ENCODE data around the gene WDPCP. TPM values are rescaled to one million over a fixed set of nuclear protein-coding genes. Genes with fewer than 3 reads are reported as not detected.
"Not testable (repeated sequence)": the region's sequence is repeated elsewhere in the genome, so short reads cannot be mapped to it uniquely, and the experiment has no call there.

Gene WDPCP
- total RNA-seq, 1 experiment from 2014 or later, result 15.2 TPM

- H3K4me1 ChIP-seq (replicated peaks; ENCODE audit: insufficient read depth), result no peaks in the 10 kb centered on the region
- TF ChIP-seq EZH2 (IDR thresholded peaks at IDR 0.05; ENCODE audit: low read depth) (no peak), CTCF (conservative IDR thresholded peaks at IDR 0.05) (no peak)
- H2AFZ ChIP-seq, result no peak overlapping the region
- CTCF ChIA-PET, result no interaction called here
- DNase-seq, result no peak
- no peaks in the 10 kb centered on the region for H3K79me2 ChIP-seq (ENCODE audit: low read depth)
- intact Hi-C loops (cut with micrococcal nuclease; ENCODE audit: unreplicated experiment), result no loop called here
- no peak overlapping the region for H3K27ac ChIP-seq
- 0 out of 2 replicates have a peak, but pooled peaks cover 5% of the 10 kb centered on the region for H3K9me3 ChIP-seq (ENCODE audit: insufficient read depth, low read depth)
- H4K20me1 ChIP-seq (ENCODE audit: insufficient read depth), result no peaks in the 10 kb centered on the region
- H3K4me2 ChIP-seq, result no peak overlapping the region
- H3K36me3 ChIP-seq (ENCODE audit: low read depth), result no peaks in the 10 kb centered on the region
- POLR2A ChIA-PET (ENCODE audit: unreplicated experiment), result no interaction called here
- no peak overlapping the region for H3K4me3 ChIP-seq
- no peaks in the 10 kb centered on the region for H3K9me2 ChIP-seq (ENCODE audit: insufficient read depth)
- BruUV-seq (replicated peaks), result no TSS peak
- 0 out of 2 replicates have a peak, but pooled peaks cover under 1% of the 10 kb centered on the region for H3F3A ChIP-seq (ENCODE audit: insufficient read depth, low read depth)
- H3K27me3 ChIP-seq (ENCODE audit: insufficient read depth, low read depth), result no peaks in the 10 kb centered on the region
Measured at GRCh38 chr2:63372549-63372948, 215.7 kb downstream of the WDPCP start.

GRCh38 chr2:63369146-63369545, 219.1 kb downstream of the WDPCP start:
- Histone ChIP-seq H3K27ac (no peak overlapping the region), H2AFZ (no peak overlapping the region), H3K36me3 (ENCODE audit: low read depth) (no peaks in the 10 kb centered on the region), H3K9me3 (ENCODE audit: insufficient read depth, low read depth) (0 out of 2 replicates have a peak, but pooled peaks cover 5% of the 10 kb centered on the region), H4K20me1 (ENCODE audit: insufficient read depth) (no peaks in the 10 kb centered on the region), H3K79me2 (ENCODE audit: low read depth) (no peaks in the 10 kb centered on the region), H3K4me1 (replicated peaks; ENCODE audit: insufficient read depth) (no peaks in the 10 kb centered on the region), H3K4me3 (no peak overlapping the region), H3K27me3 (ENCODE audit: insufficient read depth, low read depth) (no peaks in the 10 kb centered on the region), H3F3A (ENCODE audit: insufficient read depth, low read depth) (no peaks in the 10 kb centered on the region), H3K4me2 (no peak overlapping the region), H3K9me2 (ENCODE audit: insufficient read depth) (no peaks in the 10 kb centered on the region)
- BruUV-seq (replicated peaks), result no TSS peak
- ChIA-PET CTCF (no interaction called here), POLR2A (ENCODE audit: unreplicated experiment) (no interaction called here)
- DNase-seq, result no peak
- TF ChIP-seq EZH2 (IDR thresholded peaks at IDR 0.05; ENCODE audit: low read depth), result no peak
- TF ChIP-seq CTCF (conservative IDR thresholded peaks at IDR 0.05), result no peak
- intact Hi-C loops (cut with micrococcal nuclease; ENCODE audit: unreplicated experiment), result no loop called here

- Histone ChIP-seq H3K79me2 (ENCODE audit: low read depth) (no peaks in the 10 kb centered on the region), H3K4me1 (replicated peaks; ENCODE audit: insufficient read depth) (no peaks in the 10 kb centered on the region), H3K4me3 (no peak overlapping the region), H3K9me2 (ENCODE audit: insufficient read depth) (no peaks in the 10 kb centered on the region), H2AFZ (no peak overlapping the region), H3F3A (ENCODE audit: insufficient read depth, low read depth) (no peaks in the 10 kb centered on the region), H3K27ac (no peak overlapping the region), H3K36me3 (ENCODE audit: low read depth) (no peaks in the 10 kb centered on the region), H4K20me1 (ENCODE audit: insufficient read depth) (no peaks in the 10 kb centered on the region), H3K9me3 (ENCODE audit: insufficient read depth, low read depth) (no peaks in the 10 kb centered on the region), H3K4me2 (no peak overlapping the region), H3K27me3 (ENCODE audit: insufficient read depth, low read depth) (no peaks in the 10 kb centered on the region)
- no peak for DNase-seq
- intact Hi-C loops (cut with micrococcal nuclease; ENCODE audit: unreplicated experiment), result no loop called here
- CTCF ChIA-PET, result no interaction called here
- TF ChIP-seq EZH2 (IDR thresholded peaks at IDR 0.05; ENCODE audit: low read depth) (no peak), CTCF (conservative IDR thresholded peaks at IDR 0.05) (no peak)
- POLR2A ChIA-PET (ENCODE audit: unreplicated experiment), result no interaction called here
- BruUV-seq (replicated peaks), result no TSS peak
Measured at GRCh38 chr2:63364866-63365265, 223.4 kb downstream of the WDPCP start.

- BruUV-seq (replicated peaks); intact Hi-C loops (cut with micrococcal nuclease; ENCODE audit: unreplicated experiment): not testable (repeated sequence)
Measured at GRCh38 chr2:63357722-63358121, 230.6 kb downstream of the WDPCP start.

More at GRCh38 chr2:63357722-63358121, 230.6 kb downstream of the WDPCP start:
- DNase-seq; H3K27me3 ChIP-seq (ENCODE audit: insufficient read depth, low read depth); H3K9me2 ChIP-seq (ENCODE audit: insufficient read depth); H3K79me2 ChIP-seq (ENCODE audit: low read depth); H4K20me1 ChIP-seq (ENCODE audit: insufficient read depth); H3K4me2 ChIP-seq; H3K9me3 ChIP-seq (ENCODE audit: insufficient read depth, low read depth); H3K27ac ChIP-seq; H2AFZ ChIP-seq; H3K4me1 ChIP-seq (replicated peaks; ENCODE audit: insufficient read depth); H3K4me3 ChIP-seq; H3K36me3 ChIP-seq (ENCODE audit: low read depth); H3F3A ChIP-seq (ENCODE audit: insufficient read depth, low read depth); CTCF ChIA-PET: not testable (repeated sequence)
- POLR2A ChIA-PET (ENCODE audit: unreplicated experiment), result interaction anchor here (0.6 kb wide), 1 partner anchor 653 kb away, joined by 4 read pairs; no protein-coding TSS in a partner anchor
